Measurements from ENCODE around the gene UTS2B. TPM values are rescaled to one million over a fixed set of nuclear protein-coding genes. Genes with fewer than 3 reads are reported as not detected.
"Not testable (repeated sequence)": the region's sequence is repeated elsewhere in the genome, so short reads cannot be mapped to it uniquely, and the experiment has no call there.

The UTS2B gene
- total RNA-seq, 2 experiments from 2014 or later: not detected

- ChIA-PET CTCF (no interaction called here), POLR2A (no interaction called here)
- no peaks in the 10 kb centered on the region for H3K36me3 Mint-ChIP-seq (ENCODE audit: low read depth)
- intact Hi-C loops (cut with micrococcal nuclease): no loop called here
- H3K27ac Mint-ChIP-seq: no peak overlapping the region
- no peaks in the 10 kb centered on the region for H3K27me3 Mint-ChIP-seq
- no peak for DNase-seq
- no peak for TF ChIP-seq CTCF (IDR thresholded peaks at IDR 0.05)
- no peak overlapping the region for H3K4me3 Mint-ChIP-seq
- no peak for ATAC-seq
- no peaks in the 10 kb centered on the region for H3K4me1 Mint-ChIP-seq (ENCODE audit: low read depth)
- H3K9me3 Mint-ChIP-seq: peaks cover 2% of the 10 kb centered on the region
Observed at GRCh38 chr3:191282251-191283185, 47.8 kb downstream of the UTS2B start.

GRCh38 chr3:191280882-191281281, 49.4 kb downstream of the UTS2B start:
- no peak for TF ChIP-seq CTCF (IDR thresholded peaks at IDR 0.05)

GRCh38 chr3:191280111-191280510, 50.2 kb downstream of the UTS2B start:
- CTCF ChIA-PET: interaction anchor here (1.3 kb wide), 1 partner anchor 16 kb away, joined by 3 read pairs; no protein-coding TSS in a partner anchor
- DNase-seq (no peak), ATAC-seq (no peak)
- Mint-ChIP-seq H3K27me3 (peaks cover 2% of the 10 kb centered on the region), H3K4me1 (ENCODE audit: low read depth) (no peaks in the 10 kb centered on the region), H3K9me3 (peaks cover under 1% of the 10 kb centered on the region), H3K36me3 (ENCODE audit: low read depth) (no peaks in the 10 kb centered on the region), H3K27ac (no peak overlapping the region), H3K4me3 (no peak overlapping the region)
- intact Hi-C loops (cut with micrococcal nuclease): no loop called here
- POLR2A ChIA-PET: no interaction called here
- TF ChIP-seq CTCF (IDR thresholded peaks at IDR 0.05): no peak

More at GRCh38 chr3:191280882-191281281, 49.4 kb downstream of the UTS2B start:
- ChIA-PET CTCF (interaction anchor here (1.3 kb wide), 1 partner anchor 16 kb away, joined by 3 read pairs; no protein-coding TSS in a partner anchor), POLR2A (no interaction called here)
- Mint-ChIP-seq H3K36me3 (ENCODE audit: low read depth) (no peaks in the 10 kb centered on the region), H3K4me3 (no peak overlapping the region), H3K27me3 (peaks cover 2% of the 10 kb centered on the region), H3K4me1 (ENCODE audit: low read depth) (no peaks in the 10 kb centered on the region), H3K9me3 (peaks cover 2% of the 10 kb centered on the region), H3K27ac (no peak overlapping the region)
- ATAC-seq (no peak), DNase-seq (no peak)
- intact Hi-C loops (cut with micrococcal nuclease): no loop called here

- intact Hi-C loops (cut with micrococcal nuclease): no loop called here
- ChIA-PET POLR2A (no interaction called here), CTCF (no interaction called here)
- Mint-ChIP-seq H3K9me3 (no peaks in the 10 kb centered on the region), H3K27ac (no peak overlapping the region), H3K4me3 (no peak overlapping the region), H3K36me3 (ENCODE audit: low read depth) (no peaks in the 10 kb centered on the region), H3K4me1 (ENCODE audit: low read depth) (no peaks in the 10 kb centered on the region), H3K27me3 (peaks cover 3% of the 10 kb centered on the region)
- ATAC-seq (no peak), DNase-seq (no peak)
- TF ChIP-seq CTCF (IDR thresholded peaks at IDR 0.05): no peak
Observed at GRCh38 chr3:191275751-191276150, 54.6 kb downstream of the UTS2B start.

GRCh38 chr3:191275244-191275643, 55.1 kb downstream of the UTS2B start:
- H3K9me3 Mint-ChIP-seq; POLR2A ChIA-PET; H3K27me3 Mint-ChIP-seq; ATAC-seq; H3K36me3 Mint-ChIP-seq (ENCODE audit: low read depth); H3K27ac Mint-ChIP-seq; DNase-seq; H3K4me3 Mint-ChIP-seq; CTCF ChIA-PET; intact Hi-C loops (cut with micrococcal nuclease); H3K4me1 Mint-ChIP-seq (ENCODE audit: low read depth): not testable (repeated sequence)
